ENCODE measurements around the gene RALGAPA1.

DNA sequence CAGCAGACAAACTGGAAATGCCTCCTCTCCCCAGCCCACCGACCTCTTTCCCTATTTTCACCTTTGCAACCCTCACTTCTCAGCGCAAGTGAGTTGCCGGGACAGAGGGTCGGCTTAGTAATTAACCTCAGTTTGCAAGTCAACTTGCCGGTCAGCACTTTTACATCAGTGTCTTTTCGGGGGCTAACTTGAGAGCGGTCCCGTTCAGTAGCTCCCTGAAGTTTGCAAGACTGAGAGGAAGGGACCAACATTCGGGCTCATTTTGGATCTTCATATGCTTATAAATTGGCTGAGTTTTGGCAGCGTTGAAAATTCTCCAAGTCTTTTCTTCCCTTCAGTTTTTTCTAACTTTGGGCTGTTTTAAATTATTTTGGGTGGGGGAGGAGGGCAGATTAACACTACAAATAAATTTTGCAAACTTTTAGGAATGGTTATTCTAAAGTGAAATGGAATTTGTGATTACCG lies 17.9 kb upstream of the RALGAPA1 start:
- TF ChIP-seq EZH2 (IDR thresholded peaks at IDR 0.05; ENCODE audit: borderline replicate concordance, insufficient read depth, low read depth, low read length, poor library complexity, severe bottlenecking): no peak
- TF ChIP-seq CTCF (IDR thresholded peaks at IDR 0.05): no peak
